OCI-LY1 (cell line): ENCODE results near the gene MRPS17.

ENCODE experiments used
- H2AFZ ChIP-seq: fragments of 200-600 bp; sonication (generic), shearing (Covaris generic); 2 replicates; pipeline ENCODE4 v1.6.0; 2014; ENCODE audit warnings: antibody characterized with exemption, mild to moderate bottlenecking, low read length
- H3F3A ChIP-seq: fragments of 200-600 bp; sonication (generic), shearing (Covaris generic); 2 replicates; pipeline ENCODE4 v1.6.0; 2014; ENCODE audit warnings: mild to moderate bottlenecking, antibody characterized with exemption, low read length, moderate library complexity; ENCODE audit not compliant: insufficient read depth
- H3K27ac ChIP-seq: fragments of 200-600 bp; sonication (generic); 2 replicates; pipeline ENCODE4 v1.5.1; 2014; ENCODE audit warnings: low read length, mixed run types, mild to moderate bottlenecking, low read depth; ENCODE audit not compliant: poor library complexity, severe bottlenecking
- H3K27me3 ChIP-seq: fragments of 200-600 bp; sonication (generic); 2 replicates; pipeline ENCODE4 v1.6.0; 2014; ENCODE audit warnings: antibody characterized with exemption, mild to moderate bottlenecking, low read length, moderate library complexity; ENCODE audit not compliant: insufficient read depth
- H3K36me3 ChIP-seq: fragments of 200-600 bp; sonication (generic); 2 replicates; pipeline ENCODE4 v1.6.1; 2014; ENCODE audit warnings: mild to moderate bottlenecking, antibody characterized with exemption, low read length, moderate library complexity, mixed read lengths; ENCODE audit not compliant: insufficient read depth
- H3K4me1 ChIP-seq: fragments of 200-600 bp; sonication (generic); 2 replicates; pipeline ENCODE4 v1.5.1; 2014; ENCODE audit warnings: mild to moderate bottlenecking, low read length, moderate library complexity; ENCODE audit not compliant: insufficient read depth, severe bottlenecking
- H3K4me2 ChIP-seq: fragments of 200-600 bp; sonication (generic), shearing (Covaris generic); 2 replicates; pipeline ENCODE4 v1.6.1; 2014; ENCODE audit warnings: low read length
- H3K4me3 ChIP-seq: fragments of 200-600 bp; sonication (generic); 2 replicates; pipeline ENCODE4 v1.5.1; 2014; ENCODE audit warnings: low read length, low read depth, mild to moderate bottlenecking, mixed read lengths; ENCODE audit not compliant: poor library complexity, severe bottlenecking
- H3K79me2 ChIP-seq: fragments of 200-600 bp; shearing (Covaris generic); 2 replicates; pipeline ENCODE4 v1.6.1; 2016; ENCODE audit warnings: mixed run types, low read length, mixed read lengths; ENCODE audit not compliant: insufficient read depth
- H3K9ac ChIP-seq: fragments of 200-600 bp; sonication (generic), shearing (Covaris generic); 2 replicates; pipeline ENCODE4 v1.6.1; 2014; ENCODE audit warnings: mild to moderate bottlenecking, low read length, mixed read lengths
- H3K9me2 ChIP-seq: fragments of 200-600 bp; sonication (generic), shearing (Covaris generic); 2 replicates; pipeline ENCODE4 v1.6.1; 2014; ENCODE audit warnings: low read depth, mild to moderate bottlenecking, low read length, mixed read lengths
- H3K9me3 ChIP-seq: fragments of 200-600 bp; shearing (Covaris generic); 2 replicates; pipeline ENCODE4 v1.6.1; 2014; ENCODE audit warnings: low read length, mixed read lengths
- H4K20me1 ChIP-seq: fragments of 200-600 bp; sonication (generic), shearing (Covaris generic); 2 replicates; pipeline ENCODE4 v1.6.0; 2016; ENCODE audit warnings: mild to moderate bottlenecking, low read length; ENCODE audit not compliant: insufficient read depth
- EZH2 ChIP-seq: fragments of 200-600 bp; sonication (generic), shearing (Covaris generic); IDR thresholded peaks from 2 replicates; pipeline ENCODE4 v1.8.0; 2017; ENCODE audit warnings: borderline replicate concordance, mixed run types, mild to moderate bottlenecking, antibody characterized with exemption, low read length, moderate library complexity, mixed read lengths
- TF ChIP-seq, protein P1 (sequence below): fragments of 200-600 bp; sonication (generic), shearing (Covaris generic); IDR thresholded peaks from 2 replicates; pipeline ENCODE4 v1.5.1; 2017; ENCODE audit warnings: mild to moderate bottlenecking, antibody characterized with exemption, low read length, moderate library complexity, mixed read lengths

MRPS17 gene

GRCh38 chr7:55975988-55976633, 24.4 kb downstream of the MRPS17 start:
- H3K4me1 ChIP-seq: no peaks in the 10 kb centered on the region
- H2AFZ ChIP-seq: no peak overlapping the region
- H4K20me1 ChIP-seq: no peaks in the 10 kb centered on the region
- TF ChIP-seq EZH2: no peak
- H3K4me3 ChIP-seq: no peak overlapping the region
- H3K9ac ChIP-seq: no peak overlapping the region
- H3K9me3 ChIP-seq: no peaks in the 10 kb centered on the region
- H3K4me2 ChIP-seq: no peak overlapping the region
- no peaks in the 10 kb centered on the region for H3F3A ChIP-seq
- H3K9me2 ChIP-seq: no peaks in the 10 kb centered on the region
- no peaks in the 10 kb centered on the region for H3K27me3 ChIP-seq
- H3K36me3 ChIP-seq: peaks cover 36% of the 10 kb centered on the region
- no peak overlapping the region for H3K27ac ChIP-seq
- peaks cover 5% of the 10 kb centered on the region; the same call in 1 of the 2 replicates for H3K79me2 ChIP-seq

- Histone ChIP-seq H3K9ac (no peak overlapping the region), H3K9me2 (no peaks in the 10 kb centered on the region), H3K9me3 (no peaks in the 10 kb centered on the region), H3K27me3 (no peaks in the 10 kb centered on the region), H3K4me3 (no peak overlapping the region), H3F3A (no peaks in the 10 kb centered on the region), H4K20me1 (no peaks in the 10 kb centered on the region), H3K4me1 (no peaks in the 10 kb centered on the region), H3K27ac (no peak overlapping the region), H3K79me2 (no peaks in the 10 kb centered on the region), H3K36me3 (peaks cover 50% of the 10 kb centered on the region), H3K4me2 (no peak overlapping the region), H2AFZ (no peak overlapping the region)
- no peak for TF ChIP-seq EZH2
- TF ChIP-seq, protein P1, sequence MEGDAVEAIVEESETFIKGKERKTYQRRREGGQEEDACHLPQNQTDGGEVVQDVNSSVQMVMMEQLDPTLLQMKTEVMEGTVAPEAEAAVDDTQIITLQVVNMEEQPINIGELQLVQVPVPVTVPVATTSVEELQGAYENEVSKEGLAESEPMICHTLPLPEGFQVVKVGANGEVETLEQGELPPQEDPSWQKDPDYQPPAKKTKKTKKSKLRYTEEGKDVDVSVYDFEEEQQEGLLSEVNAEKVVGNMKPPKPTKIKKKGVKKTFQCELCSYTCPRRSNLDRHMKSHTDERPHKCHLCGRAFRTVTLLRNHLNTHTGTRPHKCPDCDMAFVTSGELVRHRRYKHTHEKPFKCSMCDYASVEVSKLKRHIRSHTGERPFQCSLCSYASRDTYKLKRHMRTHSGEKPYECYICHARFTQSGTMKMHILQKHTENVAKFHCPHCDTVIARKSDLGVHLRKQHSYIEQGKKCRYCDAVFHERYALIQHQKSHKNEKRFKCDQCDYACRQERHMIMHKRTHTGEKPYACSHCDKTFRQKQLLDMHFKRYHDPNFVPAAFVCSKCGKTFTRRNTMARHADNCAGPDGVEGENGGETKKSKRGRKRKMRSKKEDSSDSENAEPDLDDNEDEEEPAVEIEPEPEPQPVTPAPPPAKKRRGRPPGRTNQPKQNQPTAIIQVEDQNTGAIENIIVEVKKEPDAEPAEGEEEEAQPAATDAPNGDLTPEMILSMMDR: no peak
These were observed 26.2 kb downstream of the MRPS17 start for GRCh38 chr7:55977831-55978230.

DNA sequence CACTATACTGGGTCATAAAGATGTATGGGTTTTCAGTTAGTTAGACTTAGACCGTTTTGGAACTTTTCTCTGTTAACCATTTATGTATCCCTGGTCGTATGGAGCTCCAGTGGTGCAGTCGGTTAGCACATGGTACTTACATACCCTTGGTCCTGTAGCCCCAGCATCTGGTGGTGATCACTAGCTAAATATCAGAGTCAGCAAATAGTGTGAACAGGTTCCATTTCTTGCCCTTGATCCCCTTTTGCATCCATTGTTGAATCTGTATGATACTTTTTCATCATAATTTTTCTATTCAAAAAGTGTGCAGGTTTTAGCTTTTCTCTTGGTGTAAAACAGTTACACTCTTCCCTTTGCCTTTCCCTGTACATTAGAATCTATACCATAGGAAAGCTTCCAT, 28.6 kb downstream of the MRPS17 start:
- peaks cover 65% of the 10 kb centered on the region for H3K36me3 ChIP-seq
- TF ChIP-seq EZH2: no peak
- TF ChIP-seq, protein P1: no peak
- H3K9me2 ChIP-seq: no peaks in the 10 kb centered on the region
- no peak overlapping the region for H3K4me3 ChIP-seq
- H3K27me3 ChIP-seq: no peaks in the 10 kb centered on the region
- no peaks in the 10 kb centered on the region for H3K79me2 ChIP-seq
- no peak overlapping the region for H3K27ac ChIP-seq
- no peaks in the 10 kb centered on the region for H3K4me1 ChIP-seq
- H3F3A ChIP-seq: no peaks in the 10 kb centered on the region
- H2AFZ ChIP-seq: no peak overlapping the region
- no peak overlapping the region for H3K9ac ChIP-seq
- H3K9me3 ChIP-seq: no peaks in the 10 kb centered on the region
- no peaks in the 10 kb centered on the region for H4K20me1 ChIP-seq
- H3K4me2 ChIP-seq: no peak overlapping the region

- Histone ChIP-seq H3K9ac (no peak overlapping the region), H4K20me1 (no peaks in the 10 kb centered on the region), H3K27me3 (no peaks in the 10 kb centered on the region), H3K36me3 (peaks cover 67% of the 10 kb centered on the region), H3K4me3 (no peak overlapping the region), H3K9me2 (no peaks in the 10 kb centered on the region), H2AFZ (no peak overlapping the region), H3K9me3 (no peaks in the 10 kb centered on the region), H3K4me1 (no peaks in the 10 kb centered on the region), H3F3A (no peaks in the 10 kb centered on the region), H3K27ac (no peak overlapping the region), H3K4me2 (no peak overlapping the region), H3K79me2 (no peaks in the 10 kb centered on the region)
- no peak for TF ChIP-seq EZH2
- TF ChIP-seq, protein P1: no peak
These were observed 31.9 kb downstream of the MRPS17 start for GRCh38 chr7:55983537-55983936.
